GM12801 (cell line): Measurements from ENCODE around the gene FGFRL1.

Experiments
- TF ChIP-seq, protein P1 (sequence below): IDR thresholded peaks from one replicate; pipeline ENCODE4 v1.5.1; 2011; ENCODE audit warnings: control low read depth; ENCODE audit not compliant: insufficient read length; ENCODE audit errors: extremely low read depth

The FGFRL1 gene

GRCh38 chr4:1030559-1030958 is 19.1 kb downstream of the FGFRL1 start:
- TF ChIP-seq, protein P1, sequence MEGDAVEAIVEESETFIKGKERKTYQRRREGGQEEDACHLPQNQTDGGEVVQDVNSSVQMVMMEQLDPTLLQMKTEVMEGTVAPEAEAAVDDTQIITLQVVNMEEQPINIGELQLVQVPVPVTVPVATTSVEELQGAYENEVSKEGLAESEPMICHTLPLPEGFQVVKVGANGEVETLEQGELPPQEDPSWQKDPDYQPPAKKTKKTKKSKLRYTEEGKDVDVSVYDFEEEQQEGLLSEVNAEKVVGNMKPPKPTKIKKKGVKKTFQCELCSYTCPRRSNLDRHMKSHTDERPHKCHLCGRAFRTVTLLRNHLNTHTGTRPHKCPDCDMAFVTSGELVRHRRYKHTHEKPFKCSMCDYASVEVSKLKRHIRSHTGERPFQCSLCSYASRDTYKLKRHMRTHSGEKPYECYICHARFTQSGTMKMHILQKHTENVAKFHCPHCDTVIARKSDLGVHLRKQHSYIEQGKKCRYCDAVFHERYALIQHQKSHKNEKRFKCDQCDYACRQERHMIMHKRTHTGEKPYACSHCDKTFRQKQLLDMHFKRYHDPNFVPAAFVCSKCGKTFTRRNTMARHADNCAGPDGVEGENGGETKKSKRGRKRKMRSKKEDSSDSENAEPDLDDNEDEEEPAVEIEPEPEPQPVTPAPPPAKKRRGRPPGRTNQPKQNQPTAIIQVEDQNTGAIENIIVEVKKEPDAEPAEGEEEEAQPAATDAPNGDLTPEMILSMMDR = no peak

DNA sequence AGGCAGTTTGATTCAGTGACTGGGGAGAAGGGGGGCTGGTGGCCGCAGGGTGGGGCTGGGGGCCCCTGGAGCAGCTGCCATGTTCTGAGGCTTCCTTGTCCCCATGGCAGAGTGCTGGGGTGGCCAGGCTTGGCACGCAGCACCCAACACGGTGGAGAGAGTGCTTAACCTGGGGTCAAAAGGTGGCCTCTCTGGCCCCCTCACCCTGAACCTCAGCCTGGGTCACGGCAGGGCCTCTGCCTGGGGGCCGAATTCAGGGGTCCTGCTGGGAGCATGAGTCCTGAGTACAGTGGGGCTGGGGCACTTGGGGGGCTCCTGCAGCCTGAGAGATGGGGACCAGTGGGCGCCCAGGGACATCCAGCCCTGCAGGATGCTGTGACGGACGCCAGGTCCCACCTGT is 19.9 kb downstream of the FGFRL1 start:
- TF ChIP-seq, protein P1 = no peak

GRCh38 chr4:1031956-1032795 is 20.8 kb downstream of the FGFRL1 start:
- TF ChIP-seq, protein P1 = no peak

- TF ChIP-seq, protein P1 = no peak
These were observed 21.4 kb downstream of the FGFRL1 start for GRCh38 chr4:1032861-1033260.

DNA sequence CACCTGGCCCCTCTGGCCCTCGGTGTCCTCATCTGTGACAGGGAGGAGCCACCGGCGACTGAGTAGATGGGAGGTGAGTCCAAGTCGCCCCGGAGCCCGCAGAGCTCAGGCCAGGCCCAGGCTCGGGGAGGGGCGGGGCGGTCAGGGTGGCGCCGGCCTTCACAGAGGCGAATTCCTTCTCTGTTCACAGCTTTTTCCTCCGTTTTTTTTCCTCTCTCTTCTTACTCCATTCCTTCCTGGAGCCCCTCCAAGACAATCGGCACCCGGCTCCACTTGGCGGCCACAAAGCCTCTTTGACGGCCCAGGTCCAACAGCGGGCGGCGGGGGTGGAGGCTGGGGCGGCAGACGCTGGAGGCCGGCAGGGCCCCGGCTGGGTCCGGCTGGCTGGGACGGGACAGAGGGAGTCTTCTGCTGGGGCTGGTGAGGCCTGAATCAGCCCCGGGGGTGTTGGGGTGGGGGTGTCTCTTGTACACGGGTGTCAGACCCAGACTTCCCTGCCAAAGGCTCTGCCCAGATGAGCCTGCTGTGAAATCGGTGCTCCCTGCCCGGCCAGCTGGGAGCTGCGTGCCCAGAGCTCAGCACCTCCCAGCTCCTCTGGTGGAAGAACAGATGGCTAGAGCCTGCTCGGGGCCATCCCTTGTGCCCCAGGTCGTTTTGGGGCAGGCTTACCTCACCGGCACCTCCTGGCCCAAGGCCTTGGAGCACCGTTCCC is 22.6 kb downstream of the FGFRL1 start:
- TF ChIP-seq, protein P1 = no peak

- TF ChIP-seq, protein P1 = no peak
These were observed 24.1 kb downstream of the FGFRL1 start for GRCh38 chr4:1035510-1035909.

- TF ChIP-seq, protein P1 = no peak
These were observed 24.7 kb downstream of the FGFRL1 start for GRCh38 chr4:1036095-1036494.
